GM19099 (cell line): Measurements from ENCODE around the gene HTD2.

Experiments used
- POLR2A ChIP-seq: IDR thresholded peaks from 3 replicates; pipeline ENCODE4 v1.6.1; 2011; ENCODE audit warnings: low read depth; ENCODE audit not compliant: insufficient read length; ENCODE audit errors: extremely low read depth

The HTD2 gene

GRCh38 chr3:58305882-58306711 lies at the start of gene HTD2, which contains the start of gene RPP14:
HTD2 (plus strand) TSS chr3:58306520; CDS start chr3:58317614, 11,094 bp downstream.
RPP14 (plus strand) TSS chr3:58306245; CDS start chr3:58310330, 4,085 bp downstream.
- TF ChIP-seq POLR2A, result peak; percentile 83

GRCh38 chr3:58258392-58259055 lies 47.8 kb upstream of the HTD2 start:
- TF ChIP-seq POLR2A, result no peak

GRCh38 chr3:58260261-58260731 lies 46.0 kb upstream of the HTD2 start:
- no peak for TF ChIP-seq POLR2A

GRCh38 chr3:58260733-58261132 lies 45.6 kb upstream of the HTD2 start:
- TF ChIP-seq POLR2A, result no peak

- no peak for TF ChIP-seq POLR2A
Observed at GRCh38 chr3:58261954-58262666, 44.2 kb upstream of the HTD2 start.

- TF ChIP-seq POLR2A, result no peak
Observed at GRCh38 chr3:58266577-58266976, 39.7 kb upstream of the HTD2 start.

- no peak for TF ChIP-seq POLR2A
Observed at GRCh38 chr3:58269356-58269755, 37.0 kb upstream of the HTD2 start.

- TF ChIP-seq POLR2A, result no peak
Observed at GRCh38 chr3:58270485-58270884, 35.8 kb upstream of the HTD2 start.

- TF ChIP-seq POLR2A, result no peak
Observed at GRCh38 chr3:58271901-58272501, 34.3 kb upstream of the HTD2 start.

GRCh38 chr3:58272891-58273290 lies 33.4 kb upstream of the HTD2 start:
- TF ChIP-seq POLR2A, result no peak

- no peak for TF ChIP-seq POLR2A
Observed at GRCh38 chr3:58274027-58274614, 32.2 kb upstream of the HTD2 start.

GRCh38 chr3:58281069-58281468 lies 25.3 kb upstream of the HTD2 start:
- TF ChIP-seq POLR2A, result no peak

GRCh38 chr3:58285334-58285733 lies 21.0 kb upstream of the HTD2 start:
- no peak for TF ChIP-seq POLR2A

GRCh38 chr3:58287354-58287753 lies 19.0 kb upstream of the HTD2 start:
- no peak for TF ChIP-seq POLR2A
